Suprapubic skin (tissue), 4 donors: Measurements from ENCODE around the gene KLHL11. TPM values are rescaled to one million over a fixed set of nuclear protein-coding genes. Genes with fewer than 3 reads are reported as not detected.

Source experiments
- DNase-seq, 2 donors: peaks; one replicate each; pipeline ENCODE4 v3.0.0-alpha.2; 2019; ENCODE audit warnings: low spot score in 2 of 2
- H3K27ac ChIP-seq: fragments of 200-600 bp; sonication (generic); one replicate; pipeline ENCODE4 v1.5.1; 2019
- H3K27me3 ChIP-seq: fragments of 200-600 bp; sonication (generic); one replicate; pipeline ENCODE4 v1.5.1; 2019
- H3K36me3 ChIP-seq: fragments of 200-600 bp; sonication (generic); one replicate; pipeline ENCODE4 v1.5.1; 2019
- H3K4me1 ChIP-seq: fragments of 200-600 bp; sonication (generic); one replicate; pipeline ENCODE4 v1.5.1; 2019
- H3K4me3 ChIP-seq: fragments of 200-600 bp; sonication (generic); one replicate; pipeline ENCODE4 v1.5.1; 2019; ENCODE audit warnings: mild to moderate bottlenecking
- H3K9me3 ChIP-seq: fragments of 200-600 bp; sonication (generic); one replicate; pipeline ENCODE4 v1.5.1; 2019
- CTCF ChIP-seq, 2 donors: fragments of 200-600 bp in 1 of 2; fragments of 450-650 bp in 1 of 2; sonication (generic) in 1 of 2; IDR thresholded peaks; one replicate each; pipeline ENCODE4 v1.5.1; 2016 to 2019; ENCODE audit warnings: antibody characterized with exemption in 2 of 2, mild to moderate bottlenecking in 1 of 2, moderate library complexity in 1 of 2
- EP300 ChIP-seq: sonication (generic); formaldehyde crosslinking; IDR thresholded peaks from one replicate; pipeline ENCODE4 v1.6.1; 2017; ENCODE audit warnings: antibody characterized with exemption
- POLR2A ChIP-seq, 2 donors: fragments of 450-650 bp; IDR thresholded peaks; one replicate each; pipeline ENCODE4 v1.6.1; 2017; ENCODE audit warnings: antibody characterized with exemption in 2 of 2, mild to moderate bottlenecking in 2 of 2, moderate library complexity in 2 of 2
- POLR2AphosphoS5 ChIP-seq, 3 donors: sonication (generic); formaldehyde crosslinking; IDR thresholded peaks; one replicate each; pipeline ENCODE4 v1.6.1; 2017; ENCODE audit warnings: antibody characterized with exemption in 3 of 3
- WGBS: methylation state at CpG from one replicate; pipeline ENCODE4 v1.1.5; 2018; 5-methylcytosine and 5-hydroxymethylcytosine counted together
- total RNA-seq, 4 donors: library from RNA; depleted of rRNA; stranded (reverse); fragments of >200 nt; gene quantifications; one replicate each; pipeline ENCODE4 v1.1.0, GENCODE V29; 2016

Gene KLHL11
- total RNA-seq, 4 donors from 2014 or later, result 19.6 to 27.9 (median 21.4) TPM

DNA sequence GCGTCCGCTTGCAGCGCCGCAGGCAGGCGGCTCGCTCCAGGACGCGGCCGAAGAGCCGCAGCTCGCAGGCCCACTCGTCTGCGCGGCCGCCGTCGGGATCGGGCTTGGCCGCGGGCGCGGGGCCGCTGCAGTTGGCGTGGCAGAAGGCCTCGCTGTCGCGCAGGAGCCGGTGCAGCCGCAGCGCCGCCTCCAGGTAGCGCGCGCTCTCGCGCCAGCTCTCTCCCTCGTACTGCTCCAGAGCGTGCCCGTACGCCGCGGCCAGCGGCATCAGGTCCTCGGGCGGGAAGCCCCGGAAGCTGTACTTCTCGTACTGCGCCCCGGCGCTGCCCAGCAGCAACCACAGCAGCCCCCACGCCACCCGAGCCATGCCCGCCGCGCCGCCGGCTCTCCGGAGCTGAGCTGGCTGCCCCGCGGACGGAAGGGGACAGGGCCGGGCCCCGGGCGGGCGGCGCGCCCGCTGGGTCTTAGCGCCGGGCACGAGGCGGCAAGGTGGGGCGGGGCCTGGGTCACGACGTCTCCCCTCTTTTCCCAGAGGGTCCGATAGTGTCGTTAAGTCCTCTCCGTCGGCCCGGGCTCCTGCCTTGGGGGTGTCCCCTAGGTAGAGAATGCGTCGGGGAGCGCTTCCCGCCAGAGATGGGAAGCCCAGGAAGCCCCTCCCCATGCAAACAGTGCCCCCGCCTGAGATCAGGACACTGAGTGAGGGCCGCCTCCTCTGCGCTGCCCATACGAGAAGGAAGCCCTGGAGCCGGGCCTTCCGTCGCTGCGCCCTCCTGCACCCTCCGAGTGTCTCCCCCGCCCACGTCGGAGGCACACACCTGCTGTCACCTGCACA is 53.5 kb downstream of the KLHL11 start, which contains the start of gene P3H4:
P3H4 (minus strand) TSS at position 401 of the 832 bp plus-strand sequence; CDS start at position 367, 34 bp downstream.
- 0% methylated on average over 15 of the region's 96 CpGs for WGBS
- H3K27ac ChIP-seq, result peak within 1 kb of the TSS; percentile 66
- H3K27me3 ChIP-seq, result no peaks in the 10 kb centered on the region
- H3K4me3 ChIP-seq, result peak within 1 kb of the TSS; percentile 82
- no peaks in the 10 kb centered on the region for H3K9me3 ChIP-seq
- peak in 1 of 2 donors; percentile 81 for DNase-seq
- H3K4me1 ChIP-seq, result peaks cover 44% of the 10 kb centered on the region
- H3K36me3 ChIP-seq, result peaks cover 5% of the 10 kb centered on the region
- TF ChIP-seq POLR2A (IDR thresholded peaks at IDR 0.05), result no peak
- TF ChIP-seq CTCF (IDR thresholded peaks at IDR 0.05), result peak; percentile 41 to 79
- no peak for TF ChIP-seq POLR2AphosphoS5 (IDR thresholded peaks at IDR 0.05)

GRCh38 chr17:41810659-41811548 is 54.3 kb downstream of the KLHL11 start:
- DNase-seq, result peak in 1 of 2 donors; percentile 73
- Histone ChIP-seq H3K36me3 (peaks cover 5% of the 10 kb centered on the region), H3K27me3 (no peaks in the 10 kb centered on the region), H3K4me1 (peaks cover 44% of the 10 kb centered on the region), H3K4me3 (peak overlapping the region; percentile 82), H3K9me3 (no peaks in the 10 kb centered on the region), H3K27ac (peak overlapping the region; percentile 66)
- WGBS, result 39% methylated on average over 21 of the region's 58 CpGs
- TF ChIP-seq POLR2A (IDR thresholded peaks at IDR 0.05) (no peak), CTCF (IDR thresholded peaks at IDR 0.05) (no peak), EP300 (no peak), POLR2AphosphoS5 (IDR thresholded peaks at IDR 0.05) (no peak)

DNA sequence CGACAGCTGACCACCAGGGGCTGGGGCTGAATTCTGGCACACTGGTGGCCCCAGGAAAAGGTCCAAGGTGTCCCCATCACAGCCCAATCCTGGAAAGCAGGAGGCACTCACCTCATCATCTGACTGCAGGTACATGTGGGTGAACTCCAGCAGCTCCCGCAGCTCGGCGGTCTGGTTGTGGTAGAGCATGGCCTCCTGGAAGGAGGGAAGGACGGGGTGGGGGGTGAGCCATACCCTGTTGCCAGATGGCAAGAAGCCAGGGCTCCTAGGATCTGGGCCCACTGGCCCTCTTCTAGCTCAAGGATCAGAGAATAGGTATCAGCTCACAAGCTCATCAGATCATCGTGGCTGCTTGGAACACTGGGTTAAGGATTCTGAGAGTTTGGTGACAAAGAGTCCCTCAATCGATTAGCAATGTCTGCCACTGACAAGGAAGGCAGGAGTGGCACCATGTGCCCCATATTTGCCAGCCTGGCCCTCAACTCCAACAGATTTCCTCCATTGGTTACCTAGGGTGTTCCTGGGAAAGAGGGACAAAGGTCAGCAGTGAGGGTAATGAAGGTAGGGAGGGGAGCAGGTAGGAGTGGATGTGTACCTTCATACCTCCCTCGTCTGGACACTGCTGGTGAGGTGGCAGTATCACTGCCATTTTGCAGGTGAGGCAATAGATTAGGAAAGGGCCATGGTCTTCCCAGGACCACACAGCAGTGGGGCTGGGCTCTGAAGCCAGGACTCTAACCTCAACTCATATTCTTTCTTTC is 58.4 kb downstream of the KLHL11 start:
- no peaks in the 10 kb centered on the region for H3K27me3 ChIP-seq
- H3K36me3 ChIP-seq, result peaks cover 5% of the 10 kb centered on the region
- DNase-seq, result no peak
- WGBS, result 81% methylated on average over 6 of the region's 8 CpGs
- H3K27ac ChIP-seq, result no peak overlapping the region
- no peaks in the 10 kb centered on the region for H3K9me3 ChIP-seq
- H3K4me3 ChIP-seq, result no peak overlapping the region
- H3K4me1 ChIP-seq, result peaks cover 22% of the 10 kb centered on the region
- TF ChIP-seq CTCF (IDR thresholded peaks at IDR 0.05) (no peak), POLR2AphosphoS5 (IDR thresholded peaks at IDR 0.05) (no peak), POLR2A (IDR thresholded peaks at IDR 0.05) (no peak), EP300 (no peak)

Other genes starting within 250 kb of the KLHL11 start
- gene KRT17, start 240.8 kb downstream of the KLHL11 start, total RNA-seq, result 1,000 to 10,000 TPM in 2 of 4 donors, 100 to 1,000 TPM in 2; 434 to 2,751 (median 1,314) TPM
- 100 to 1,000 TPM; 238 to 471 (median 430) TPM for gene EIF1, start 176.5 kb downstream of the KLHL11 start, total RNA-seq
- not detected for gene GAST, start 153.1 kb downstream of the KLHL11 start, total RNA-seq
- 1 to 10 TPM; 1.0 to 9.3 (median 1.2) TPM for gene HAP1, start 130.8 kb downstream of the KLHL11 start, total RNA-seq
- gene JUP, start 78.7 kb downstream of the KLHL11 start, total RNA-seq, result 1,000 to 10,000 TPM; 1,107 to 2,369 (median 1,992) TPM
- gene P3H4, start 53.5 kb downstream of the KLHL11 start, total RNA-seq, result 10 to 100 TPM in 1 of 4 donors, 1 to 10 TPM in 3; 8.5 to 18.6 (median 9.2) TPM
- 10 to 100 TPM; 11.7 to 14.8 (median 12.4) TPM for gene FKBP10, start 52.4 kb downstream of the KLHL11 start, total RNA-seq
- gene NT5C3B, start 29.2 kb downstream of the KLHL11 start, total RNA-seq, result 10 to 100 TPM; 21.6 to 41.2 (median 30.7) TPM
- gene KLHL10, start 27.6 kb downstream of the KLHL11 start, total RNA-seq, result under 1 TPM in 1 of 4 donors, not detected in 3; 0.30 TPM
- gene ACLY, start 53.5 kb upstream of the KLHL11 start, total RNA-seq, result 10 to 100 TPM; 40.5 to 81.9 (median 72.9) TPM
- gene ODAD4, start 65.2 kb upstream of the KLHL11 start, total RNA-seq, result 1 to 10 TPM in 2 of 4 donors, under 1 TPM in 1, not detected in 1; 0.42 to 1.9 (median 1.3) TPM
- gene CNP, start 101.4 kb upstream of the KLHL11 start, total RNA-seq, result 10 to 100 TPM; 44.3 to 55.1 (median 47.3) TPM
- 10 to 100 TPM; 57.5 to 82.6 (median 60.2) TPM for gene DNAJC7, start 152.0 kb upstream of the KLHL11 start, total RNA-seq
- 10 to 100 TPM; 33.7 to 52.5 (median 43.9) TPM for gene NKIRAS2, start 154.7 kb upstream of the KLHL11 start, total RNA-seq
- 1 to 10 TPM in 2 of 4 donors, under 1 TPM in 2; 0.60 to 2.3 (median 1.4) TPM for gene C17orf113, start 185.2 kb upstream of the KLHL11 start, total RNA-seq
- gene ZNF385C, start 233.1 kb upstream of the KLHL11 start, total RNA-seq, result 1 to 10 TPM in 1 of 4 donors, under 1 TPM in 3; 0.47 to 1.9 (median 0.68) TPM
- gene DHX58, start 247.3 kb upstream of the KLHL11 start, total RNA-seq, result 10 to 100 TPM in 3 of 4 donors, 1 to 10 TPM in 1; 8.2 to 14.2 (median 11.9) TPM